Dendritic cell treated with granulocyte-macrophage colony-stimulating factor and Interleukin-4, amounts not matched to agents 40 ng/mL and 50 ng/mL, for 4 days (primary cell): ENCODE results near the gene STAB2.

Experiments used
- H3K27ac Mint-ChIP-seq: one replicate; pipeline ENCODE4 v1.8.0; 2022; ENCODE audit warnings: mild to moderate bottlenecking, mixed read lengths
- H3K27me3 Mint-ChIP-seq: one replicate; pipeline ENCODE4 v1.8.0; 2022; ENCODE audit warnings: mild to moderate bottlenecking, mixed read lengths
- H3K36me3 Mint-ChIP-seq: one replicate; pipeline ENCODE4 v1.8.0; 2022; ENCODE audit warnings: low read depth, mixed read lengths
- H3K4me1 Mint-ChIP-seq: one replicate; pipeline ENCODE4 v1.8.0; 2022; ENCODE audit warnings: low read depth, mixed read lengths
- H3K4me3 Mint-ChIP-seq: one replicate; pipeline ENCODE4 v1.8.0; 2022; ENCODE audit warnings: mild to moderate bottlenecking, moderate library complexity, mixed read lengths
- H3K9me3 Mint-ChIP-seq: one replicate; pipeline ENCODE4 v1.8.0; 2022; ENCODE audit warnings: mixed read lengths
- intact Hi-C: fragments of 100-400 bp; cut with micrococcal nuclease; formaldehyde crosslinking; loops from one replicate; pipeline ENCODE4 v1.15.0; 2022

The STAB2 gene

GRCh38 chr12:103561174-103561573, 25.9 kb upstream of the STAB2 start:
- H3K9me3 Mint-ChIP-seq = peaks cover 28% of the 10 kb centered on the region

GRCh38 chr12:103566398-103566797, 20.7 kb upstream of the STAB2 start:
- Mint-ChIP-seq H3K9me3 (peaks cover 47% of the 10 kb centered on the region), H3K27ac (no peak overlapping the region), H3K36me3 (no peaks in the 10 kb centered on the region), H3K27me3 (peaks cover 30% of the 10 kb centered on the region), H3K4me1 (no peaks in the 10 kb centered on the region), H3K4me3 (no peak overlapping the region)
- intact Hi-C loops = no loop called here

More at GRCh38 chr12:103561174-103561573, 25.9 kb upstream of the STAB2 start:
- Mint-ChIP-seq H3K4me3 (no peak overlapping the region), H3K27ac (no peak overlapping the region), H3K4me1 (no peaks in the 10 kb centered on the region), H3K36me3 (no peaks in the 10 kb centered on the region), H3K27me3 (peaks cover 1% of the 10 kb centered on the region)
- intact Hi-C loops = no loop called here

- no peaks in the 10 kb centered on the region for H3K4me1 Mint-ChIP-seq
- H3K27ac Mint-ChIP-seq = no peak overlapping the region
- H3K4me3 Mint-ChIP-seq = no peak overlapping the region
- intact Hi-C loops = no loop called here
- H3K36me3 Mint-ChIP-seq = no peaks in the 10 kb centered on the region
- peaks cover 37% of the 10 kb centered on the region for H3K9me3 Mint-ChIP-seq
- H3K27me3 Mint-ChIP-seq = peaks cover 45% of the 10 kb centered on the region
Measured at GRCh38 chr12:103569278-103569677, 17.8 kb upstream of the STAB2 start.

GRCh38 chr12:103571286-103571685, 15.8 kb upstream of the STAB2 start:
- peaks cover 51% of the 10 kb centered on the region for H3K27me3 Mint-ChIP-seq
- no peak overlapping the region for H3K4me3 Mint-ChIP-seq
- no peak overlapping the region for H3K27ac Mint-ChIP-seq
- intact Hi-C loops = no loop called here
- peaks cover 9% of the 10 kb centered on the region for H3K4me1 Mint-ChIP-seq
- H3K9me3 Mint-ChIP-seq = peaks cover 18% of the 10 kb centered on the region
- no peaks in the 10 kb centered on the region for H3K36me3 Mint-ChIP-seq

GRCh38 chr12:103572312-103573045, 14.6 kb upstream of the STAB2 start:
- intact Hi-C loops = no loop called here
- H3K27me3 Mint-ChIP-seq = peaks cover 52% of the 10 kb centered on the region
- peaks cover 6% of the 10 kb centered on the region for H3K9me3 Mint-ChIP-seq
- no peak overlapping the region for H3K27ac Mint-ChIP-seq
- H3K36me3 Mint-ChIP-seq = no peaks in the 10 kb centered on the region
- H3K4me1 Mint-ChIP-seq = peaks cover 9% of the 10 kb centered on the region
- no peak overlapping the region for H3K4me3 Mint-ChIP-seq

GRCh38 chr12:103573185-103573584, 13.9 kb upstream of the STAB2 start:
- intact Hi-C loops = no loop called here
- H3K27me3 Mint-ChIP-seq = peaks cover 48% of the 10 kb centered on the region
- H3K27ac Mint-ChIP-seq = no peak overlapping the region
- H3K4me3 Mint-ChIP-seq = no peak overlapping the region
- peaks cover 9% of the 10 kb centered on the region for H3K4me1 Mint-ChIP-seq
- H3K9me3 Mint-ChIP-seq = no peaks in the 10 kb centered on the region
- H3K36me3 Mint-ChIP-seq = no peaks in the 10 kb centered on the region

- intact Hi-C loops = loop anchor here (5.0 kb wide), 1 partner anchor 293 kb away; no protein-coding TSS in a partner anchor
- Mint-ChIP-seq H3K27ac (no peak overlapping the region), H3K36me3 (no peaks in the 10 kb centered on the region), H3K4me3 (no peak overlapping the region), H3K9me3 (no peaks in the 10 kb centered on the region), H3K4me1 (peaks cover 9% of the 10 kb centered on the region), H3K27me3 (peaks cover 33% of the 10 kb centered on the region)
Measured at GRCh38 chr12:103578926-103579325, 8.1 kb upstream of the STAB2 start.

- H3K27me3 Mint-ChIP-seq = peaks cover 32% of the 10 kb centered on the region
- no peaks in the 10 kb centered on the region for H3K36me3 Mint-ChIP-seq
- H3K9me3 Mint-ChIP-seq = no peaks in the 10 kb centered on the region
- intact Hi-C loops = no loop called here
- no peak overlapping the region for H3K4me3 Mint-ChIP-seq
- H3K27ac Mint-ChIP-seq = no peak overlapping the region
- H3K4me1 Mint-ChIP-seq = peaks cover 8% of the 10 kb centered on the region
Measured at GRCh38 chr12:103580026-103580425, 7.0 kb upstream of the STAB2 start.

GRCh38 chr12:103583008-103583407, 4.1 kb upstream of the STAB2 start:
- H3K27ac Mint-ChIP-seq = no peak overlapping the region
- H3K36me3 Mint-ChIP-seq = no peaks in the 10 kb centered on the region
- intact Hi-C loops = no loop called here
- H3K27me3 Mint-ChIP-seq = peaks cover 28% of the 10 kb centered on the region
- H3K4me1 Mint-ChIP-seq = no peaks in the 10 kb centered on the region
- no peaks in the 10 kb centered on the region for H3K9me3 Mint-ChIP-seq
- no peak overlapping the region for H3K4me3 Mint-ChIP-seq

- Mint-ChIP-seq H3K4me3 (no peak overlapping the region), H3K9me3 (no peaks in the 10 kb centered on the region), H3K27ac (no peak overlapping the region), H3K4me1 (no peaks in the 10 kb centered on the region), H3K36me3 (no peaks in the 10 kb centered on the region), H3K27me3 (peaks cover 11% of the 10 kb centered on the region)
- intact Hi-C loops = no loop called here
Measured at GRCh38 chr12:103586132-103586531, 941 bp upstream of the STAB2 start.

- intact Hi-C loops = no loop called here
- Mint-ChIP-seq H3K36me3 (no peaks in the 10 kb centered on the region), H3K4me1 (no peaks in the 10 kb centered on the region), H3K27ac (no peak overlapping the region), H3K9me3 (no peaks in the 10 kb centered on the region), H3K27me3 (peaks cover 6% of the 10 kb centered on the region), H3K4me3 (no peak overlapping the region)
Measured at GRCh38 chr12:103588680-103589079, 1.6 kb downstream of the STAB2 start.

GRCh38 chr12:103589517-103589916, 2.4 kb downstream of the STAB2 start:
- H3K9me3 Mint-ChIP-seq = no peaks in the 10 kb centered on the region
- intact Hi-C loops = no loop called here
- peaks cover 4% of the 10 kb centered on the region for H3K27me3 Mint-ChIP-seq
- H3K4me1 Mint-ChIP-seq = no peaks in the 10 kb centered on the region
- no peak overlapping the region for H3K27ac Mint-ChIP-seq
- no peaks in the 10 kb centered on the region for H3K36me3 Mint-ChIP-seq
- H3K4me3 Mint-ChIP-seq = no peak overlapping the region

GRCh38 chr12:103590271-103590670, 3.2 kb downstream of the STAB2 start:
- Mint-ChIP-seq H3K27ac (no peak overlapping the region), H3K4me3 (no peak overlapping the region)

GRCh38 chr12:103596981-103597380, 9.9 kb downstream of the STAB2 start:
- Mint-ChIP-seq H3K27me3 (no peaks in the 10 kb centered on the region), H3K4me3 (no peak overlapping the region), H3K4me1 (no peaks in the 10 kb centered on the region), H3K36me3 (no peaks in the 10 kb centered on the region), H3K9me3 (no peaks in the 10 kb centered on the region), H3K27ac (no peak overlapping the region)
- intact Hi-C loops = no loop called here

More at GRCh38 chr12:103590271-103590670, 3.2 kb downstream of the STAB2 start:
- intact Hi-C loops = no loop called here
- H3K36me3 Mint-ChIP-seq = no peaks in the 10 kb centered on the region
- H3K27me3 Mint-ChIP-seq = peaks cover 3% of the 10 kb centered on the region
- no peaks in the 10 kb centered on the region for H3K9me3 Mint-ChIP-seq
- no peaks in the 10 kb centered on the region for H3K4me1 Mint-ChIP-seq

- intact Hi-C loops = no loop called here
- Mint-ChIP-seq H3K4me3 (no peak overlapping the region), H3K9me3 (no peaks in the 10 kb centered on the region), H3K4me1 (no peaks in the 10 kb centered on the region), H3K27ac (no peak overlapping the region), H3K36me3 (no peaks in the 10 kb centered on the region), H3K27me3 (no peaks in the 10 kb centered on the region)
Measured at GRCh38 chr12:103599274-103599673, 12.2 kb downstream of the STAB2 start.
